ENCODE data around the gene TPPP.

DNA sequence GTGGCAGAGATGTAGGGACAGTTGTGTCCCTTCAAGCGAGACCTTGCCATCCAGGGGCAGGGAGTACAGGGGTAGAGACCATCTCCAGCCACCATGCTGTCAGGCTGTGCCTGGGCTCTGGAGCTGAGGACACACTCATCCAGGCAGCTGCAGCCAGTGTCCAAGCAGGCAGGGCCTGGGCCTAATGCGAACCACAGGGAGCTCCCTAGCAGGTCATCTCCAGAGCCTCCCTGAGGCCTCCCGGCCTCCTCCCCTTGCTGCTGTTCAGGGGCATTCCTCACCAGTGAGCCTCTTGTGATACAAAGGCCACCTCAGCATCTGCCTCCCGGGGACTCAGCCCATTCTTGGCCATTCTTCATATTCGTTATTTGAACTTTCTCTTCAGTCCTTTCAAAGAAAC lies 35.0 kb downstream of the TPPP start:
- TF ChIP-seq GATA2 (IDR thresholded peaks at IDR 0.05; ENCODE audit: low read depth, low read length), result no peak
- TF ChIP-seq GATA3 (IDR thresholded peaks at IDR 0.05; ENCODE audit: low read depth, low read length), result no peak
